OCI-LY7 (cell line): ENCODE data around the gene ACTR2.

Source experiments
- CTCF ChIP-seq: fragments of 200-600 bp; sonication (generic); conservative IDR thresholded peaks from 2 replicates; pipeline ENCODE4 v1.5.1; 2014; ENCODE audit warnings: mild to moderate bottlenecking, antibody characterized with exemption, low read length, moderate library complexity, mixed read lengths
- EZH2phosphoT487 ChIP-seq: fragments of 200-600 bp; sonication (generic); IDR thresholded peaks from 2 replicates; pipeline ENCODE4 v1.6.1; 2018; ENCODE audit warnings: low read depth, borderline replicate concordance, mild to moderate bottlenecking, mixed run types, antibody characterized with exemption, low read length, moderate library complexity, mixed read lengths

GRCh38 chr2:65212619-65213018, 15.0 kb upstream of the ACTR2 start:
- TF ChIP-seq CTCF (no peak), EZH2phosphoT487 (no peak)
